A549 (cell line): Measurements from ENCODE around the gene BTBD2.

ENCODE experiments used
- CHD2 ChIP-seq: fragments of 150-350 bp; IDR thresholded peaks from 2 replicates; pipeline ENCODE4 v1.6.1; 2014; ENCODE audit warnings: low read length; ENCODE audit not compliant: partially characterized antibody
- EHMT2 ChIP-seq: fragments of 200-600 bp; sonication (generic); IDR thresholded peaks from 2 replicates; pipeline ENCODE4 v1.6.1; 2016; ENCODE audit warnings: antibody characterized with exemption, low read depth, mild to moderate bottlenecking, moderate library complexity
- EP300 ChIP-seq, 2 experiments: fragments of >200 bp; sonication (Bioruptor Twin); formaldehyde crosslinking; IDR thresholded peaks; 2 replicates in 1 of 2; 3 replicates in 1 of 2; pipeline ENCODE4 v1.6.1; 2016 to 2017
- HDAC2 ChIP-seq: fragments of 200-600 bp; sonication (generic); IDR thresholded peaks from 2 replicates; pipeline ENCODE4 v1.6.1; 2016
- KDM1A ChIP-seq: fragments of 200-600 bp; sonication (generic); IDR thresholded peaks from 2 replicates; pipeline ENCODE4 v1.6.1; 2016; ENCODE audit warnings: low read depth, mild to moderate bottlenecking
- KDM5A ChIP-seq: fragments of 200-600 bp; sonication (generic); IDR thresholded peaks from 2 replicates; pipeline ENCODE4 v1.6.1; 2016; ENCODE audit warnings: antibody characterized with exemption, mild to moderate bottlenecking
- POLR2A ChIP-seq: IDR thresholded peaks from 2 replicates; pipeline ENCODE4 v1.6.1; 2012; ENCODE audit warnings: mild to moderate bottlenecking, low read length
- POLR2AphosphoS2 ChIP-seq: conservative IDR thresholded peaks from 2 replicates; pipeline ENCODE4 v1.6.1; 2012; ENCODE audit warnings: low read length, improper control_type of control experiment, inconsistent platforms
- RFX5 ChIP-seq: fragments of 450-650 bp; IDR thresholded peaks from 2 replicates; pipeline ENCODE4 v1.7.1; 2014; ENCODE audit warnings: antibody characterized with exemption, mild to moderate bottlenecking, moderate library complexity
- SMC3 ChIP-seq: fragments of >200 bp; sonication (Bioruptor Twin); formaldehyde crosslinking; IDR thresholded peaks from 3 replicates; pipeline ENCODE4 v1.6.1; 2018; ENCODE audit warnings: inconsistent platforms
- TF ChIP-seq, protein P1 (sequence below): fragments of >200 bp; sonication (Bioruptor Twin); formaldehyde crosslinking; IDR thresholded peaks from 3 replicates; pipeline ENCODE4 v1.5.1; 2016
- TF ChIP-seq, protein P2 (sequence below): IDR thresholded peaks from 2 replicates; pipeline ENCODE4 v1.6.1; 2012
- TF ChIP-seq, protein P3 (sequence below): fragments of 150-350 bp; IDR thresholded peaks from 2 replicates; pipeline ENCODE4 v1.6.1; 2014; ENCODE audit warnings: low read depth, mild to moderate bottlenecking, low read length

DNA sequence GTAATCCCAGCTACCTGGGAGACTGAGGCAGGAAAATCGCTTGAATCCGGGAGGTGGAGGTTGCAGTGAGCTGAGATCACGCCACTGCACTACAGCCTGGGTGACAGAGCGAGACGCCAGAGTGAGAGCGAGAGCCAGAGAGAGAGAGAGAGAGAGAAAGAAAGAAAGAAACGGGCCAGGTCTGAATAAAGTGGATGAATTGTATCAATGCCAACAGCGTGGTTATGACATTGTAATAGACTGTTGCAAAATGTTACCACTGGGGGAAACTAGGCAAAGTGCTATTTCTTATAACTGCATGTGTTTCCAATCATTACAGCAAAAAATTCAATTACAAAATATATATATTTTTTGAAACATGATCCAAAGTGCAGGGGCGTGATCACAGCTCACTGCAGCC is 11.8 kb upstream of the BTBD2 start:
- TF ChIP-seq, protein P1, sequence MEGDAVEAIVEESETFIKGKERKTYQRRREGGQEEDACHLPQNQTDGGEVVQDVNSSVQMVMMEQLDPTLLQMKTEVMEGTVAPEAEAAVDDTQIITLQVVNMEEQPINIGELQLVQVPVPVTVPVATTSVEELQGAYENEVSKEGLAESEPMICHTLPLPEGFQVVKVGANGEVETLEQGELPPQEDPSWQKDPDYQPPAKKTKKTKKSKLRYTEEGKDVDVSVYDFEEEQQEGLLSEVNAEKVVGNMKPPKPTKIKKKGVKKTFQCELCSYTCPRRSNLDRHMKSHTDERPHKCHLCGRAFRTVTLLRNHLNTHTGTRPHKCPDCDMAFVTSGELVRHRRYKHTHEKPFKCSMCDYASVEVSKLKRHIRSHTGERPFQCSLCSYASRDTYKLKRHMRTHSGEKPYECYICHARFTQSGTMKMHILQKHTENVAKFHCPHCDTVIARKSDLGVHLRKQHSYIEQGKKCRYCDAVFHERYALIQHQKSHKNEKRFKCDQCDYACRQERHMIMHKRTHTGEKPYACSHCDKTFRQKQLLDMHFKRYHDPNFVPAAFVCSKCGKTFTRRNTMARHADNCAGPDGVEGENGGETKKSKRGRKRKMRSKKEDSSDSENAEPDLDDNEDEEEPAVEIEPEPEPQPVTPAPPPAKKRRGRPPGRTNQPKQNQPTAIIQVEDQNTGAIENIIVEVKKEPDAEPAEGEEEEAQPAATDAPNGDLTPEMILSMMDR, result no peak
- no peak for TF ChIP-seq KDM5A
- no peak for TF ChIP-seq CHD2
- TF ChIP-seq, protein P2, sequence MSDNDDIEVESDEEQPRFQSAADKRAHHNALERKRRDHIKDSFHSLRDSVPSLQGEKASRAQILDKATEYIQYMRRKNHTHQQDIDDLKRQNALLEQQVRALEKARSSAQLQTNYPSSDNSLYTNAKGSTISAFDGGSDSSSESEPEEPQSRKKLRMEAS, result no peak
- no peak for TF ChIP-seq EHMT2
- no peak for TF ChIP-seq POLR2AphosphoS2
- no peak for TF ChIP-seq POLR2A
- no peak for TF ChIP-seq KDM1A
- no peak for TF ChIP-seq SMC3
- no peak for TF ChIP-seq RFX5
- TF ChIP-seq HDAC2, result no peak
- TF ChIP-seq EP300 (IDR thresholded peaks at IDR 0.05), result no peak
- TF ChIP-seq, protein P3, sequence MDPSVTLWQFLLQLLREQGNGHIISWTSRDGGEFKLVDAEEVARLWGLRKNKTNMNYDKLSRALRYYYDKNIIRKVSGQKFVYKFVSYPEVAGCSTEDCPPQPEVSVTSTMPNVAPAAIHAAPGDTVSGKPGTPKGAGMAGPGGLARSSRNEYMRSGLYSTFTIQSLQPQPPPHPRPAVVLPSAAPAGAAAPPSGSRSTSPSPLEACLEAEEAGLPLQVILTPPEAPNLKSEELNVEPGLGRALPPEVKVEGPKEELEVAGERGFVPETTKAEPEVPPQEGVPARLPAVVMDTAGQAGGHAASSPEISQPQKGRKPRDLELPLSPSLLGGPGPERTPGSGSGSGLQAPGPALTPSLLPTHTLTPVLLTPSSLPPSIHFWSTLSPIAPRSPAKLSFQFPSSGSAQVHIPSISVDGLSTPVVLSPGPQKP, result no peak
